Endothelial cell (in vitro differentiated cells): ENCODE measurements around the gene IL9R. TPM values are rescaled to one million over a fixed set of nuclear protein-coding genes. Genes with fewer than 3 reads are reported as not detected.
"Not testable (repeated sequence)": the region's sequence is repeated elsewhere in the genome, so short reads cannot be mapped to it uniquely, and the experiment has no call there.

Source experiments
- DNase-seq: peaks from one replicate; pipeline ENCODE4 v3.0.0; 2021; ENCODE audit warnings: low spot score
- H3K27ac Mint-ChIP-seq: one replicate; pipeline ENCODE4 v1.8.0; 2021; ENCODE audit warnings: mixed read lengths, inconsistent platforms; ENCODE audit not compliant: unreplicated experiment
- H3K27me3 Mint-ChIP-seq: one replicate; pipeline ENCODE4 v1.8.0; 2021; ENCODE audit warnings: mild to moderate bottlenecking, moderate library complexity, mixed read lengths, inconsistent platforms; ENCODE audit not compliant: unreplicated experiment
- H3K36me3 Mint-ChIP-seq: one replicate; pipeline ENCODE4 v1.8.0; 2021; ENCODE audit warnings: mild to moderate bottlenecking, low read depth, mixed read lengths, inconsistent platforms; ENCODE audit not compliant: unreplicated experiment
- H3K4me1 Mint-ChIP-seq: one replicate; pipeline ENCODE4 v1.8.0; 2021; ENCODE audit warnings: mild to moderate bottlenecking, mixed read lengths, inconsistent platforms; ENCODE audit not compliant: unreplicated experiment
- H3K4me3 Mint-ChIP-seq: one replicate; pipeline ENCODE4 v1.8.0; 2021; ENCODE audit warnings: mild to moderate bottlenecking, mixed read lengths, inconsistent platforms; ENCODE audit not compliant: unreplicated experiment
- H3K9me3 Mint-ChIP-seq: one replicate; pipeline ENCODE4 v1.8.0; 2021; ENCODE audit warnings: mixed read lengths, inconsistent platforms; ENCODE audit not compliant: unreplicated experiment
- total RNA-seq: library from RNA; stranded (reverse); fragmentation: NEBNext Ultra II Directional; extraction: Animal tissue kit (Norgen Biotek cat#: 25700); gene quantifications from one replicate; pipeline ENCODE4 v1.2.1, GENCODE V29; 2021; ENCODE audit not compliant: unreplicated experiment
- TF ChIP-seq, protein P1 (sequence below): fragments of 200-600 bp; sonication (generic); IDR thresholded peaks from one replicate; pipeline ENCODE4 v1.5.0; 2021; ENCODE audit warnings: antibody characterized with exemption; ENCODE audit not compliant: unreplicated experiment

IL9R gene
- total RNA-seq, 1 donor from 2014 or later, result 0.38 TPM

DNA sequence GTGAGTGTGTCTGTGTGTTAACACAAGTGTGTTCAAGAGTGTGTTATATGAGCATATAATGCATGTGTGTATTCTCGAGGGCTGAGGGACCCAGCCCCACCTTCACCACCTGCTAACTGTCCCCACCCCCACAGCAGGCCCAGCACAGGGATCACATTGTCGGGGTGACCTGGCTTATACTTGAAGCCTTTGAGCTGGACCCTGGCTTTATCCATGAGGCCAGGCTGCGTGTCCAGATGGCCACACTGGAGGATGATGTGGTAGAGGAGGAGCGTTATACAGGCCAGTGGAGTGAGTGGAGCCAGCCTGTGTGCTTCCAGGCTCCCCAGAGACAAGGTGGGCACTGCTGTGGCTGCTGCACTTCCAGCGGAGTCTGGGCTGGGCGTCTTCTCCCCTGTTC lies 7.6 kb downstream of the IL9R start:
- peaks cover 28% of the 10 kb centered on the region for H3K9me3 Mint-ChIP-seq
- TF ChIP-seq, protein P1, sequence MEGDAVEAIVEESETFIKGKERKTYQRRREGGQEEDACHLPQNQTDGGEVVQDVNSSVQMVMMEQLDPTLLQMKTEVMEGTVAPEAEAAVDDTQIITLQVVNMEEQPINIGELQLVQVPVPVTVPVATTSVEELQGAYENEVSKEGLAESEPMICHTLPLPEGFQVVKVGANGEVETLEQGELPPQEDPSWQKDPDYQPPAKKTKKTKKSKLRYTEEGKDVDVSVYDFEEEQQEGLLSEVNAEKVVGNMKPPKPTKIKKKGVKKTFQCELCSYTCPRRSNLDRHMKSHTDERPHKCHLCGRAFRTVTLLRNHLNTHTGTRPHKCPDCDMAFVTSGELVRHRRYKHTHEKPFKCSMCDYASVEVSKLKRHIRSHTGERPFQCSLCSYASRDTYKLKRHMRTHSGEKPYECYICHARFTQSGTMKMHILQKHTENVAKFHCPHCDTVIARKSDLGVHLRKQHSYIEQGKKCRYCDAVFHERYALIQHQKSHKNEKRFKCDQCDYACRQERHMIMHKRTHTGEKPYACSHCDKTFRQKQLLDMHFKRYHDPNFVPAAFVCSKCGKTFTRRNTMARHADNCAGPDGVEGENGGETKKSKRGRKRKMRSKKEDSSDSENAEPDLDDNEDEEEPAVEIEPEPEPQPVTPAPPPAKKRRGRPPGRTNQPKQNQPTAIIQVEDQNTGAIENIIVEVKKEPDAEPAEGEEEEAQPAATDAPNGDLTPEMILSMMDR, result no peak
- peaks cover 7% of the 10 kb centered on the region for H3K36me3 Mint-ChIP-seq

DNA sequence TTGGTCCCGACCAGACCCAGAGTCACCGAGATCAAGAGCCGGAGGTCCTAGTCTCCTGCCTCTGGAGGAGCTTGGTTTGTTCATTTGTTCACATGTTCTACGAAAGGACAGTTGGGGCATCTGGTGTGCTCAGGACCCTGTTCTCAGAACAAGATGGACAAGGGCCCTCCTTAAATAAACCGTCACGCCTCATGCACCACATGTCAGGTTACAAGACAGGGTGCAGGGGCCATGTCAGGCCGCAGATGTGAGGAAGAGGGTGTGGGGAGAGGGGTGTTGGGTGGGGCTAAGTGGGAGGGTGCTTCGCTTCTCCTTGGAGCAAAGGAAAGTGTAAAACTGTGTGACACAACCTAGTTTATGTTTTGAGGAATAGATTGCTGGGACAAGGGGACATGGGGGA lies 9.0 kb downstream of the IL9R start:
- not testable (repeated sequence) for H3K4me1 Mint-ChIP-seq, DNase-seq, H3K27ac Mint-ChIP-seq, H3K36me3 Mint-ChIP-seq, H3K4me3 Mint-ChIP-seq
- H3K9me3 Mint-ChIP-seq, result peaks cover 21% of the 10 kb centered on the region
- H3K27me3 Mint-ChIP-seq, result peaks cover 20% of the 10 kb centered on the region

More for the DNA sequence above, 7.6 kb downstream of the IL9R start:
- Mint-ChIP-seq H3K4me3 (no peak overlapping the region), H3K27ac (no peak overlapping the region), H3K4me1 (peaks cover 3% of the 10 kb centered on the region), H3K27me3 (peaks cover 26% of the 10 kb centered on the region)
- DNase-seq, result no peak

DNA sequence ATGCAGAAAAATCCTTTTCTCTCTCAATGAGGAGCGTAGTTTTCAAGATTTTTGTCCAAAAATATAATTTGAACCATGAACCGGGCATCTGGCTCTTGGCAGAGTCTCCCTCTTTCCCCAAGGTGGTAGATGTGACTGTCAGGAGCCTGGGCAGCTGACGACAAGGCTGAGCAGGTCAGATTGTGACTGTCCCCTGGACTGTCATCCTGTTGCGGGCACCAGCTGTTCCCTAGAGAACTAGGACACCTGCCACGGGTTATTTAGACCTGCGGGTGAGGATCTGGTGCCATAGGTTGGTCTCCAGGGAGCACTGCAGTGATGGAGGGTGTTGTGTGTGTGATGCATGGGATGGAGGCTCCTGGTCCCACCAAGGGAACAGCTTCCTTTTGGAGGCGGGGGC lies 10.9 kb downstream of the IL9R start:
- not testable (repeated sequence) for H3K36me3 Mint-ChIP-seq, DNase-seq, H3K4me3 Mint-ChIP-seq, H3K27ac Mint-ChIP-seq, H3K4me1 Mint-ChIP-seq, H3K27me3 Mint-ChIP-seq
- peaks cover 11% of the 10 kb centered on the region for H3K9me3 Mint-ChIP-seq

DNA sequence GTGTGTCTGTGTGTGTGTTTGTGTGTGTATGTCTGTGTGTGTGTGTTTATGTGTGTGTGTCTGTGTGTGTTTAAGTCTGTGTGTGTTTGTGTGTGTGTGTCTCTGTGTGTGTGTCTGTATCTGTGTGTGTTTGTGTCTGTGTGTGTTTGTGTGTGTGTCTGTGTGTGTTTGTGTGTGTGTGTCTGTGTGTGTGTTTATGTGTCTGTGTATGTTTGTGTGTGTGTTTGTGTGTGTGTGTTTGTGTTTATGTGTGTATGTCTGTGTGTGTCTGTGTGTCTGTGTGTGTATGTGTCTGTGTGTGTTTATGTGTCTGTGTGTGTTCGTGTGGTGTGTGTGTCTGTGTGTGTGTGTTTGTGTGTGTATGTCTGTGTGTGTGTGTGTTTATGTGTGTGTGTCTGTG lies 11.4 kb downstream of the IL9R start:
- H3K27ac Mint-ChIP-seq, result no peak overlapping the region
- H3K4me1 Mint-ChIP-seq, result peaks cover 3% of the 10 kb centered on the region
- peaks cover 6% of the 10 kb centered on the region for H3K36me3 Mint-ChIP-seq
- TF ChIP-seq, protein P1, result no peak
- H3K27me3 Mint-ChIP-seq, result peaks cover 6% of the 10 kb centered on the region
- peaks cover 9% of the 10 kb centered on the region for H3K9me3 Mint-ChIP-seq
- no peak for DNase-seq
- no peak overlapping the region for H3K4me3 Mint-ChIP-seq

DNA sequence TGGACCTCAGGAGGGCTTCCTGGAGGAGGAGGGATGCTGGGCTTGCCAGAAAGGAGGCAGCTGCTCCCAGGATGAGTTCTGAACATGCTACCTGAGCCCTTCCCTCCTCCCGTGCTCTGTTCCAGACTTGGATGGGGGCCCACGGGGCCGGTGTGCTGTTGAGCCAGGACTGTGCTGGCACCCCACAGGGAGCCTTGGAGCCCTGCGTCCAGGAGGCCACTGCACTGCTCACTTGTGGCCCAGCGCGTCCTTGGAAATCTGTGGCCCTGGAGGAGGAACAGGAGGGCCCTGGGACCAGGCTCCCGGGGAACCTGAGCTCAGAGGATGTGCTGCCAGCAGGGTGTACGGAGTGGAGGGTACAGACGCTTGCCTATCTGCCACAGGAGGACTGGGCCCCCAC lies 12.2 kb downstream of the IL9R start:
- not testable (repeated sequence) for H3K36me3 Mint-ChIP-seq, DNase-seq, H3K4me1 Mint-ChIP-seq, H3K4me3 Mint-ChIP-seq, H3K27ac Mint-ChIP-seq, H3K9me3 Mint-ChIP-seq, H3K27me3 Mint-ChIP-seq

DNA sequence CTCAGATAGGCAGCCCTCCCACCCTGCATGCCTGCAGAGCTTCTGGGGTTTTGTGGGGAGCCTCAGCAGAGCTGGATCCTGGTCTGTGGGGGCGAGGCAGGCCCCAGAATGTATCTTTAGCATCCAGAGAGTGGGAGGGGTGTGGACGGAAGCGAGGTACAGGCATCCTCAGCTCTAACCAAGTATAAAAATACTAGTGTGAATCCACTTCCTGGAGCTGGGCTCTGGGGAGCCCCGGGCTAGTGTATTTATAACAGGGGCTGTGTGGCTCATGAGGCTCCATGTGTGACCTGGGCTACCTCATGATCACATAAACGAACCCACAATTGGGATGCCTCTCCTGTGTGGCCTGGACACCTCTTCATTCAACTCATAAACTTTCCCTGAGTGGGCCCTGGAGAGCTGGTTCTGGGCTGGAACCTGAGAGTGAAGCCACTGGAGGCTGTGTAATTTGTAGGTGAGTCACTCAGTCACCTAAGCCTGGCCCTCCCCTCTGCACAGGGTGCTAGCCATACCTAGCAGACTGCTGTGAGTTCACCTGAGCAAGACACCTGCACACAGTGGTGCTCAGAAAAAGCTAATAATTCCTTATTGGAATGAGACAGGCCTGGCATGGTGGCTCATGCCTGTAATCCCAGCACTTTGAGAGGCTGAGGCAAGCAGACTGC lies 15.9 kb downstream of the IL9R start:
- H3K9me3 Mint-ChIP-seq, H3K4me1 Mint-ChIP-seq, H3K27ac Mint-ChIP-seq, H3K4me3 Mint-ChIP-seq, H3K36me3 Mint-ChIP-seq, H3K27me3 Mint-ChIP-seq, DNase-seq: not testable (repeated sequence)

DNA sequence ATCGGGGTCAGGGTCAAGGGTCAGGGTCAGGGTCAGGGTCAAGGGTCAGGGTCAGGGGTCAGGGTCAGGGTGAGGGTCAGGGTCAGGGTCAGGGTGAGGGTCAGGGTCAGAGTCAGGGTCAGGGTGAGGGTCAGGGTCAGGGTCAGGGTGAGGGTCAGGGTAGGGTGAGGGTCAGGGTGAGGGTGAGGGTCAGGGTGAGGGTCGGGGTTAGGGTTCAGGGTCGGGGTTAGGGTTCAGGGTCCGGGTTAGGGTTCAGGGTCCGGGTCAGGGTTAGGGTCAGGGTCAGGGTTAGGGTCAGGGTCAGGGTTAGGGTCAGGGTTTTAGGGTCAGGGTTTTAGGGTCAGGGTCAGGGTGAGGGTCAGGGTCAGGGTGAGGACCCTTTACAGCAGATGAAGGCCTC lies 22.4 kb downstream of the IL9R start:
- not testable (repeated sequence) for H3K4me1 Mint-ChIP-seq, H3K27me3 Mint-ChIP-seq, H3K36me3 Mint-ChIP-seq, H3K4me3 Mint-ChIP-seq, DNase-seq, H3K9me3 Mint-ChIP-seq, H3K27ac Mint-ChIP-seq

DNA sequence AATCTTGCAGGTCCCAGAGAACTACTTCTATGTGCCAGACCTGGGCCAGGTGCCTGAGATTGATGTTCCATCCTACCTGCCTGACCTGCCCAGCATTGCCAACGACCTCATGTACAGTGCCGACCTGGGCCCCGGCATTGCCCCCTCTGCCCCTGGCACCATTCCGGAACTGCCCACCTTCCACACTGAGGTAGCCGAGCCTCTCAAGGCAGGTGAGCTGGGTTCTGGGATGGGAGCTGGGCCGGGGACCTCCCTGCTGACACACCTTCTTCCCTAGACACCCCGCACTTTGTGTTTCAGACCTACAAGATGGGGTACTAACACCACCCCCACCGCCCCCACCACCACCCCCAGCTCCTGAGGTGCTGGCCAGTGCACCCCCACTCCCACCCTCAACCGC lies 25.5 kb downstream of the IL9R start:
- DNase-seq, result not testable (repeated sequence)

DNA sequence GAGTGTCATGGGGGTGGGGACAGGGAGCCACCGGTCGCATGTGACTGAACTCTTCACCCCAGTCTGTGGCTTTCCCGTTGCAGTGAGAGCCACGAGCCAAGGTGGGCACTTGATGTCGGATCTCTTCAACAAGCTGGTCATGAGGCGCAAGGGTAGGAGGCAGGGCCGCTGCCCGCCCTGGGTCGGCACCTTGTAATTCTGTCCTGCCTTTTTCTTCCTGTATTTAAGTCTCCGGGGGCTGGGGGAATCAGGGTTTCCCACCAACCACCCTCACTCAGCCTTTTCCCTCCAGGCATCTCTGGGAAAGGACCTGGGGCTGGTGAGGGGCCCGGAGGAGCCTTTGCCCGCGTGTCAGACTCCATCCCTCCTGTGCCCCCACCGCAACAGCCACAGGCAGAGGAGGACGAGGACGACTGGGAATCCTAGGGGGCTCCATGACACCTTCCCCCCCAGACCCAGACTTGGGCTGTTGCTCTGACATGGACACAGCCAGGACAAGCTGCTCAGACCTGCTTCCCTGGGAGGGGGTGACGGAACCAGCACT lies 27.5 kb downstream of the IL9R start:
- H3K4me1 Mint-ChIP-seq, H3K36me3 Mint-ChIP-seq, H3K27ac Mint-ChIP-seq, H3K9me3 Mint-ChIP-seq, H3K4me3 Mint-ChIP-seq, DNase-seq, H3K27me3 Mint-ChIP-seq: not testable (repeated sequence)

More for the DNA sequence above, 25.5 kb downstream of the IL9R start:
- not testable (repeated sequence) for H3K4me1 Mint-ChIP-seq, H3K4me3 Mint-ChIP-seq, H3K36me3 Mint-ChIP-seq, H3K27me3 Mint-ChIP-seq, H3K9me3 Mint-ChIP-seq, H3K27ac Mint-ChIP-seq

DNA sequence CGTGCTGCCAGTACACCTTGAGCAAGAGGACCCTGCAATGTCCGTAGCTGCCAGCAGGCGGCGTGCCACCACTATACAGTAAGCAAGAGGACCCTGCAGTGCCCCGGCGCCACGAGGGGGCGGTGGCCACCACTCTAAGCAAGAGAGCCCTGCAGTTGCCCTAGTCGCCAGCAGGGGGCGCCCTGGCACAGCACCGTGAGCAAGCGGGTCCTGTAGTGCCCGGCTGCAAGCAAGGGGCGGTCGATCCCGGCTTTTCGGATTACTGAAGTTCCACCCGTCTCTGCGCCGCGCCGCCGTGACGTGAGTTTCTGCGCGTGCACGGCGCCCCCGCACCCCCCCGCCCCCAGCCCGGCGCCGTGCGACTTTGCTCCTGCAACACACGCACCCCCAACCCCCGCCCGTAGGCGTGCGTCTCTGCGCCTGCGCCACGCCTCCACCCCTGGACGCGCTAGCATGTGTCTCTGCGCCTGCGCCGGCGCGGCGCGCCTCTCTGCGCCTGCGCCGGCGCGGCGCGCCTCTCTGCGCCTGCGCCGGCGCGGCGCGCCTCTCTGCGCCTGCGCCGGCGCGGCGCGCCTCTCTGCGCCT lies 31.2 kb downstream of the IL9R start:
- DNase-seq, H3K36me3 Mint-ChIP-seq, H3K4me1 Mint-ChIP-seq, H3K9me3 Mint-ChIP-seq, H3K27me3 Mint-ChIP-seq, H3K27ac Mint-ChIP-seq, H3K4me3 Mint-ChIP-seq: not testable (repeated sequence)
